Liver (tissue), 2 donors: ENCODE data around the gene CLEC16A.

Experiments used
- CTCF ChIP-seq: fragments of 150-350 bp; IDR thresholded peaks from 2 replicates; pipeline ENCODE4 v1.5.1; 2017; ENCODE audit warnings: improper control_type of control experiment, low read depth, low read length; ENCODE audit not compliant: missing input control
- FOXA1 ChIP-seq: IDR thresholded peaks from 2 replicates; pipeline ENCODE4 v1.6.1; 2016; ENCODE audit warnings: antibody characterized with exemption
- TF ChIP-seq, protein P1 (sequence below): IDR thresholded peaks from 2 replicates; pipeline ENCODE4 v1.6.1; 2016; ENCODE audit warnings: antibody characterized with exemption
- donor health status: healthy.

DNA sequence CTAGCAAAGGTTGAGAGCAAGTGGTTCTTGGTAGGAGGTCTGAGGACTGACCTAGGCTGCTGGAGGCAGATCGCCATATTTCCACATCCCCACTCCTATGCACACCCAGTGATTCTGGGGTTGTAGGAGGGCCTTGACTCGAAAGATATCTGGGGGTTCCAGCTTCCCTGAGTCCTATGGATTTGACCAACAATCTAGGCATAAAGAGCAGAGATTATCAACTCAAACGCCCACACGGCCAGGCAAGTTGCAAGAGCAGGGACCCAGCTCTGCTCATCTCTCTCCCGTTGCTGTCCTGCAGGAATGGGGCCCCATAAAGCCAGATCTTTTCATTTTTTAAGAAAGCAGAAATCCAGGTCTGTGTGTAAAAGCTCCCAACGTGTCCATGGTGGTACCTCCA lies 217.1 kb downstream of the CLEC16A start:
- TF ChIP-seq CTCF = no peak
- TF ChIP-seq, protein P1, sequence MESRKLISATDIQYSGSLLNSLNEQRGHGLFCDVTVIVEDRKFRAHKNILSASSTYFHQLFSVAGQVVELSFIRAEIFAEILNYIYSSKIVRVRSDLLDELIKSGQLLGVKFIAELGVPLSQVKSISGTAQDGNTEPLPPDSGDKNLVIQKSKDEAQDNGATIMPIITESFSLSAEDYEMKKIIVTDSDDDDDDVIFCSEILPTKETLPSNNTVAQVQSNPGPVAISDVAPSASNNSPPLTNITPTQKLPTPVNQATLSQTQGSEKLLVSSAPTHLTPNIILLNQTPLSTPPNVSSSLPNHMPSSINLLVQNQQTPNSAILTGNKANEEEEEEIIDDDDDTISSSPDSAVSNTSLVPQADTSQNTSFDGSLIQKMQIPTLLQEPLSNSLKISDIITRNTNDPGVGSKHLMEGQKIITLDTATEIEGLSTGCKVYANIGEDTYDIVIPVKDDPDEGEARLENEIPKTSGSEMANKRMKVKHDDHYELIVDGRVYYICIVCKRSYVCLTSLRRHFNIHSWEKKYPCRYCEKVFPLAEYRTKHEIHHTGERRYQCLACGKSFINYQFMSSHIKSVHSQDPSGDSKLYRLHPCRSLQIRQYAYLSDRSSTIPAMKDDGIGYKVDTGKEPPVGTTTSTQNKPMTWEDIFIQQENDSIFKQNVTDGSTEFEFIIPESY = no peak
- no peak for TF ChIP-seq FOXA1
